ENCODE results near the gene TREX2.

DNA sequence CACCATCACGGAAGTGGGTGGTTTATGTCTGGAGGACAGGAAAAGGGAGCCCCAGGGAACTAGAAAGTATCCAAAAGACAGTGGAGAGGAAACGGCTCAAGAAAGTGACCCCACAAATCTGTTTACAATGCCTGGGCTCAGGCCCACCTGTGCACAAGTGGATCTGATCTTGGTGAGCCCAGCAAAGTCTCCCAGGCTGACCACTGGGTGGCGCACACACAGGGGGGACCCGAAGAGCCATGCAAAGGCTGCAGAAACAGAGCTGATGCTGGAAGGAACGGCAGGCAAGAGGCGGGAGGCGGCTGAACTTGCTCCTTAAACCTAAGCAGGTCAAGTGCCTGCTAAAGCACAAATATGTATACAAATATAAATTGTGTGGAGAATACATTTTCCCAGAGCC, 15.0 kb upstream of the TREX2 start:
- peak; percentile 72 for TF ChIP-seq CTCF (IDR thresholded peaks at IDR 0.05)
- no peak for TF ChIP-seq ZFX (IDR thresholded peaks at IDR 0.05; ENCODE audit: borderline replicate concordance)
